H9 (cell line): Measurements from ENCODE around the gene PRSS27. TPM values are rescaled to one million over a fixed set of nuclear protein-coding genes. Genes with fewer than 3 reads are reported as not detected.

Source experiments
- DNase-seq: peaks from one replicate; pipeline ENCODE4 v3.0.0-alpha.2; 2017
- H2AFZ ChIP-seq: one replicate; pipeline ENCODE4 v1.6.1; 2013; ENCODE audit warnings: mild to moderate bottlenecking, low read length, control low read depth, moderate library complexity
- H2AK5ac ChIP-seq: 2 replicates; pipeline ENCODE4 v1.6.1; 2013; ENCODE audit warnings: low read length, control low read depth, mixed read lengths; ENCODE audit not compliant: insufficient read length
- H2BK120ac ChIP-seq: one replicate; pipeline ENCODE4 v1.6.1; 2013; ENCODE audit warnings: low read depth, mild to moderate bottlenecking, low read length, control low read depth, inconsistent platforms; ENCODE audit not compliant: poor library complexity, severe bottlenecking
- H2BK12ac ChIP-seq: 2 replicates; pipeline ENCODE4 v1.6.1; 2013; ENCODE audit warnings: low read length, control low read depth, mixed read lengths, low read depth; ENCODE audit not compliant: insufficient read length
- H2BK15ac ChIP-seq: 2 replicates; pipeline ENCODE4 v1.6.1; 2013; ENCODE audit warnings: low read depth, low read length, control low read depth
- H2BK20ac ChIP-seq: one replicate; pipeline ENCODE4 v1.6.1; 2013; ENCODE audit warnings: low read depth, mild to moderate bottlenecking, low read length, control low read depth, inconsistent platforms; ENCODE audit not compliant: poor library complexity, severe bottlenecking
- H2BK5ac ChIP-seq: 2 replicates; pipeline ENCODE4 v1.6.1; 2013; ENCODE audit warnings: low read length, control low read depth, mixed read lengths; ENCODE audit not compliant: insufficient read length
- H3K14ac ChIP-seq: 2 replicates; pipeline ENCODE4 v1.6.1; 2013; ENCODE audit warnings: low read length, control low read depth; ENCODE audit not compliant: insufficient read depth
- H3K18ac ChIP-seq: 2 replicates; pipeline ENCODE4 v1.6.1; 2013; ENCODE audit warnings: low read depth, mild to moderate bottlenecking, mixed read lengths, low read length, control low read depth; ENCODE audit not compliant: insufficient read length
- H3K23ac ChIP-seq: 2 replicates; pipeline ENCODE4 v1.6.1; 2013; ENCODE audit warnings: low read length, control low read depth, mixed read lengths, low read depth; ENCODE audit not compliant: insufficient read length
- H3K23me2 ChIP-seq: 2 replicates; pipeline ENCODE4 v1.6.1; 2013; ENCODE audit warnings: low read depth, mild to moderate bottlenecking, mixed read lengths, low read length, control low read depth; ENCODE audit not compliant: insufficient read length, poor library complexity, severe bottlenecking
- H3K27ac ChIP-seq: 2 replicates; pipeline ENCODE4 v1.5.1; 2013; ENCODE audit warnings: low read length, control low read depth, mixed read lengths, low read depth; ENCODE audit not compliant: insufficient read length
- H3K27me3 ChIP-seq: 2 replicates; pipeline ENCODE4 v1.6.1; 2013; ENCODE audit warnings: low read length, control low read depth, inconsistent platforms; ENCODE audit not compliant: insufficient read depth
- H3K4ac ChIP-seq: 2 replicates; pipeline ENCODE4 v1.6.1; 2013; ENCODE audit warnings: low read depth, mild to moderate bottlenecking, control low read depth, inconsistent platforms, low read length, moderate library complexity
- H3K4me1 ChIP-seq: 2 replicates; pipeline ENCODE4 v1.6.1; 2013; ENCODE audit warnings: low read length, control low read depth, inconsistent platforms; ENCODE audit not compliant: insufficient read depth
- H3K4me2 ChIP-seq: 2 replicates; pipeline ENCODE4 v1.6.1; 2013; ENCODE audit warnings: low read length, control low read depth, mixed read lengths; ENCODE audit not compliant: insufficient read length, insufficient read depth
- H3K56ac ChIP-seq: 2 replicates; pipeline ENCODE4 v1.6.1; 2013; ENCODE audit warnings: low read depth, mild to moderate bottlenecking, mixed read lengths, low read length, control low read depth; ENCODE audit not compliant: insufficient read length
- H3K79me1 ChIP-seq: 2 replicates; pipeline ENCODE4 v1.6.1; 2013; ENCODE audit warnings: low read depth, mild to moderate bottlenecking, moderate library complexity, low read length, control low read depth, inconsistent platforms; ENCODE audit not compliant: insufficient read depth, poor library complexity, severe bottlenecking
- H3K79me2 ChIP-seq: 2 replicates; pipeline ENCODE4 v1.6.1; 2013; ENCODE audit warnings: low read length, control low read depth, inconsistent platforms; ENCODE audit not compliant: insufficient read depth
- H3K9ac ChIP-seq: 2 replicates; pipeline ENCODE4 v1.6.1; 2013; ENCODE audit warnings: low read length, control low read depth, mixed read lengths; ENCODE audit not compliant: insufficient read length; ENCODE audit errors: extremely low read depth
- H3K9me3 ChIP-seq: one replicate; pipeline ENCODE4 v1.6.1; 2013; ENCODE audit warnings: low read depth, low read length, inconsistent platforms; ENCODE audit not compliant: control insufficient read depth
- H3T11ph ChIP-seq: one replicate; pipeline ENCODE4 v1.6.1; 2013; ENCODE audit warnings: mild to moderate bottlenecking, low read length, control low read depth, inconsistent platforms
- H4K20me1 ChIP-seq: one replicate; pipeline ENCODE4 v1.6.1; 2013; ENCODE audit not compliant: control insufficient read depth, insufficient read length, insufficient read depth
- H4K5ac ChIP-seq: 2 replicates; pipeline ENCODE4 v1.6.1; 2013; ENCODE audit warnings: low read depth, mild to moderate bottlenecking, mixed read lengths, low read length, control low read depth; ENCODE audit not compliant: insufficient read length
- H4K8ac ChIP-seq: replicated peaks from 2 replicates; pipeline ENCODE4 v1.6.1; 2013; ENCODE audit warnings: low read length, control low read depth, mixed read lengths, low read depth; ENCODE audit not compliant: insufficient read length
- H4K91ac ChIP-seq: 2 replicates; pipeline ENCODE4 v1.6.1; 2013; ENCODE audit warnings: low read depth, mild to moderate bottlenecking, moderate library complexity, mixed read lengths, low read length, control low read depth; ENCODE audit not compliant: insufficient read length
- H3K27ac Mint-ChIP-seq, 3 experiments: 2 replicates in 2 of 3; 3 replicates in 1 of 3; pipeline ENCODE4 v1.8.0; 2020 to 2021; ENCODE audit warnings: mixed read lengths in 3 of 3, mild to moderate bottlenecking in 1 of 3, moderate library complexity in 1 of 3
- H3K27me3 Mint-ChIP-seq: 2 replicates; pipeline ENCODE4 v1.8.0; 2021; ENCODE audit warnings: low read depth, mild to moderate bottlenecking, moderate library complexity, mixed read lengths
- H3K36me3 Mint-ChIP-seq, 3 experiments: 2 replicates in 2 of 3; 3 replicates in 1 of 3; pipeline ENCODE4 v1.8.0; 2020 to 2021; ENCODE audit warnings: low read depth in 3 of 3, mixed read lengths in 3 of 3; ENCODE audit not compliant: insufficient read depth in 1 of 3
- H3K4me1 Mint-ChIP-seq, 2 experiments: 2 replicates each; pipeline ENCODE4 v1.8.0; 2020; ENCODE audit warnings: mixed read lengths in 2 of 2
- H3K4me3 Mint-ChIP-seq, 2 experiments: 2 replicates in 1 of 2; 3 replicates in 1 of 2; pipeline ENCODE4 v1.8.0; 2020 to 2021; ENCODE audit warnings: mild to moderate bottlenecking in 2 of 2, mixed read lengths in 2 of 2, moderate library complexity in 1 of 2
- H3K9me3 Mint-ChIP-seq, 2 experiments: 2 replicates in 1 of 2; 3 replicates in 1 of 2; pipeline ENCODE4 v1.8.0; 2020; ENCODE audit warnings: mild to moderate bottlenecking in 2 of 2, mixed read lengths in 2 of 2, moderate library complexity in 1 of 2
- CTCF ChIP-seq: fragments of 200-600 bp; sonication (generic); conservative IDR thresholded peaks from 3 replicates; pipeline ENCODE4 v1.8.0; 2021; ENCODE audit warnings: antibody characterized with exemption, mild to moderate bottlenecking
- WGBS: extraction: QIAGEN DNeasy Blood & Tissue Kit; methylation state at CpG from one replicate; pipeline ENCODE4 v1.1.7; 2013; ENCODE audit warnings: missing lambda C conversion rate, low lambda C conversion rate, mixed read lengths; ENCODE audit not compliant: insufficient read length; ENCODE audit errors: extremely low coverage; 5-methylcytosine and 5-hydroxymethylcytosine counted together
- total RNA-seq: library from RNA; stranded (reverse); gene quantifications from 2 replicates; pipeline ENCODE4 v1.2.1, GENCODE V29; 2021

The PRSS27 gene
- total RNA-seq, 1 experiment from 2014 or later, result 5.0 TPM

DNA sequence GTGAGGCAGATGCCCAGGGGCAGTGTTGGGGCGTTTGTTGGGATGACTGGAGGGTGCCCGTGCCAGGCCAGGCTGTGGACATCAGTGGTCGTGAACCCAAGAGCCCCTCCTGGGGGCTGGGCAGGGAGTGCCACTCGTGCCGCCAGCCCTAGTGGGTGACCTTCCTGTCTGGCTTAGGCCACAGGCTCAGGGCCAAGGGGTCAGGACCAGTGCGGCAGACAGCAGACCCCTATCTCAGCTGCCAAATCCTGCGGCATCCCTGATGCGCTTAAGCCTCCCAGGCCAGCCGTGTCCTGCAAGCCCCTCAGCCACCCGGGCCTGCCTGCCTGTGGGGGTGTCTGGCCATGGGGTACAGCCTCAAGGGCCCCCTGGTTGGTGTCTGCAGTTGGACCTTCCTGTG lies 14.7 kb downstream of the PRSS27 start:
- no peak overlapping the region for H3K14ac ChIP-seq
- no peak overlapping the region for H3K4me2 ChIP-seq
- Mint-ChIP-seq H3K27me3 (no peaks in the 10 kb centered on the region), H3K27ac (no peak overlapping the region), H3K36me3 (peaks cover 2 to 27% (median 16%) of the 10 kb centered on the region in 3 experiments; a peak in 5 of 7 replicates), H3K4me3 (no peak overlapping the region), H3K4me1 (no peaks in the 10 kb centered on the region), H3K9me3 (no peaks in the 10 kb centered on the region)
- H2BK5ac ChIP-seq, result no peak overlapping the region
- H3K4ac ChIP-seq, result no peak overlapping the region
- H3K9ac ChIP-seq, result no peak overlapping the region
- H3K23ac ChIP-seq, result no peak overlapping the region
- H2BK20ac ChIP-seq, result no peak overlapping the region
- no peak overlapping the region for H4K5ac ChIP-seq
- DNase-seq, result no peak
- no peaks in the 10 kb centered on the region for H3K79me1 ChIP-seq
- no peak overlapping the region for H2AFZ ChIP-seq
- H3K79me2 ChIP-seq, result no peaks in the 10 kb centered on the region
- no peak overlapping the region for H4K8ac ChIP-seq
- H3T11ph ChIP-seq, result no peak overlapping the region
- H3K18ac ChIP-seq, result no peak overlapping the region
- no peak for TF ChIP-seq CTCF
- no peaks in the 10 kb centered on the region for H3K23me2 ChIP-seq
- WGBS, result no CpG with 5 or more reads among the region's 10 CpGs
- no peaks in the 10 kb centered on the region for H3K4me1 ChIP-seq
- H2AK5ac ChIP-seq, result no peak overlapping the region
- H4K91ac ChIP-seq, result no peak overlapping the region
- no peaks in the 10 kb centered on the region for H3K9me3 ChIP-seq
- no peak overlapping the region for H3K56ac ChIP-seq
- H4K20me1 ChIP-seq, result no peaks in the 10 kb centered on the region
- H2BK12ac ChIP-seq, result no peak overlapping the region
- H2BK120ac ChIP-seq, result no peak overlapping the region
- H3K27me3 ChIP-seq, result no peaks in the 10 kb centered on the region
- H3K27ac ChIP-seq, result no peak overlapping the region
- H2BK15ac ChIP-seq, result no peak overlapping the region
